ENCODE data around the gene RXRA.

RXRA gene

GRCh38 chr9:134340475-134341160, 14.4 kb downstream of the RXRA start:
- FAIRE-seq: no peak
- TF ChIP-seq CTCF (IDR thresholded peaks at IDR 0.05; ENCODE audit: insufficient read depth, missing control alignments): no peak
- DNase-seq (ENCODE audit: insufficient read length, low spot score): no peak

GRCh38 chr9:134341306-134341705, 15.1 kb downstream of the RXRA start:
- DNase-seq (ENCODE audit: insufficient read length, low spot score): no peak
- TF ChIP-seq CTCF (IDR thresholded peaks at IDR 0.05; ENCODE audit: insufficient read depth, missing control alignments): no peak
- no peak for FAIRE-seq

GRCh38 chr9:134341929-134342745, 15.9 kb downstream of the RXRA start:
- DNase-seq (ENCODE audit: insufficient read length, low spot score) (no peak), FAIRE-seq (no peak)
- TF ChIP-seq CTCF (IDR thresholded peaks at IDR 0.05; ENCODE audit: insufficient read depth, missing control alignments): no peak

GRCh38 chr9:134342746-134343115, 16.5 kb downstream of the RXRA start:
- no peak for TF ChIP-seq CTCF (IDR thresholded peaks at IDR 0.05; ENCODE audit: insufficient read depth, missing control alignments)
- FAIRE-seq: no peak

GRCh38 chr9:134343637-134344036, 17.4 kb downstream of the RXRA start:
- no peak for TF ChIP-seq CTCF (IDR thresholded peaks at IDR 0.05; ENCODE audit: insufficient read depth, missing control alignments)
- no peak for DNase-seq (ENCODE audit: insufficient read length, low spot score)
- no peak for FAIRE-seq

More at GRCh38 chr9:134342746-134343115, 16.5 kb downstream of the RXRA start:
- DNase-seq (ENCODE audit: insufficient read length, low spot score): peak; percentile 89

GRCh38 chr9:134344068-134344799, 18.0 kb downstream of the RXRA start:
- DNase-seq (ENCODE audit: insufficient read length, low spot score) (no peak), FAIRE-seq (no peak)
- TF ChIP-seq CTCF (IDR thresholded peaks at IDR 0.05; ENCODE audit: insufficient read depth, missing control alignments): no peak
